Pulmonary artery endothelial cell (primary cell): ENCODE measurements around the gene KRTAP12-4. TPM values are rescaled to one million over a fixed set of nuclear protein-coding genes. Genes with fewer than 3 reads are reported as not detected.
"Not testable (repeated sequence)": the region's sequence is repeated elsewhere in the genome, so short reads cannot be mapped to it uniquely, and the experiment has no call there.

Source experiments
- DNase-seq: peaks from one replicate; pipeline ENCODE4 v3.0.0-alpha.2; 2011; ENCODE audit warnings: low read depth, low spot score
- total RNA-seq: library from RNA; depleted of rRNA; stranded (reverse); fragments of >200 nt; gene quantifications from 2 replicates; pipeline ENCODE4 v1.2.3, GENCODE V29; 2014

KRTAP12-4 gene
- total RNA-seq, 1 donor from 2014 or later, result not detected

DNA sequence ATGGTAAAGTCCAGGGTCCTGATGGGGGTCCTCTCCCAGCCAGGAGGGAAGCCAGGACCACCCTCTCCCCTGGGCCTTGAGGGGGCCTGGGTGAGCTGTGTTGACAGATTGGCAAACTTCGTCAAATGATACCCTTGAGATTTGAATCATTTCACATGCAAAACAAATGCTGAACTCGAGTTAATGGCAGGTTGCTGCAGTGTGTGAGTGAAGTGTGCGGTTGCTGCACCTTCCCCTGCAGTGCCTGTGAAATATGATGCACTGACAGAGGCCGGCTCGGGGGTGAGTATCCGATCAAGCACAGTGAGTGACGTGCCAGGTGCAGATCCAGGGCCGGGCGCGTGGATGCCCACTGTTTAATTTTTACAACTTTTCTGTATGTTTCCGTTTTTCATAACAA is 33.2 kb upstream of the KRTAP12-4 start:
- DNase-seq, result no peak

DNA sequence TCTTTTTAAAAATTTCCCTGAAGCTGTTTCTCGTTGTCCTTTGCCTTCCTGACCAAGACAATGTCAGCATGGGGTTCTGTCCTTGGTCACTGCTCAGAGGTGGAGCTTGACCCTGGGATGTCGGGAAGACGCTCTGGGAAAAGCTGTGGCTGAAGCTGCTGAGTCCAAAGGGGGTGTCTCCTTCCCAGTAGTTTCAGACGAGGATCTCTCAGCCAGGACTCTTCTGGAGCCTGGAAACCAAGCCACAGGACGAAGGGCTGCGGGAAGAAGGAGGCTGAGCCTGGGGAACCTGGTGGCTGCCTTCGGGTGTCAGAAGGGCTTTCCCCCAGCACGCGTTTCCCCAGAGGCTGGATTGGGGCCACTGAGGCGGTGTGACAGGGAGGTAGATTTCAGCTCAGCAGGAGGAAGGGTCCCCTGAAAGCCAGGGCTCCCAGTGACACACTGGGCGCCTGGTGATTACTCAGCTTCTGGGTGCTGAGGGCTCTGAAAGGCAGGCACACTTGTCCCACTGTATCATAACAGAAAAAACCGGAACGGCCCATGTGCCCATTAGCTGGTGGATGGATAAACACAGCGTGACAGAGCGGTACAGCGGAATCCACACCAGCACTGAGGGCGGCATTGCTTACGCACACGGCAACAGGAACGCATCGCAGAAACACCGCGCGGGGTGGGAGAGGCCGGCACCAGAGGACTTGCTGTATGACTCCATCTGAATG is 32.5 kb upstream of the KRTAP12-4 start:
- DNase-seq, result no peak

- DNase-seq, result no peak
Measured at GRCh38 chr21:44686000-44686781, 31.7 kb upstream of the KRTAP12-4 start.

GRCh38 chr21:44685050-44685449 is 30.6 kb upstream of the KRTAP12-4 start:
- not testable (repeated sequence) for DNase-seq

DNA sequence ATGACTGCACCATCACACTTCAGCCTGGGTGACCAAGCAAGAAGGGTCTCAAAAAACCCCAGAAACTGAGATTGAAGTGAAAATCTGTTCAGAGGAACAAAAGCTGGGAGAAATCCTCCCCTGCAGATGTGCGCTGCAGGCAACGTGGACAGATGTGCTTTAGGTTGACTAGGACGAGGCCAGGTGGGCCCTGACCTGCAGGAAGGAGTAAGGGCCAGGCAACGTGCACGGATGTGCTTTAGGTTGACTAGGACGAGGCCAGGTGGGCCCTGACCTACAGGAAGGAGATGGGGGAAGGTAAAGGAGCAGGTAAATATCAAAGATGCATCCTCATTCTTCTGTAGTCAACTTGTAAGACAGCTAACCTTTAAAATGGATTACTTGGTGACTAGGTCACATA is 30.0 kb upstream of the KRTAP12-4 start:
- DNase-seq, result no peak

- no peak for DNase-seq
Measured at GRCh38 chr21:44684077-44684476, 29.6 kb upstream of the KRTAP12-4 start.

DNA sequence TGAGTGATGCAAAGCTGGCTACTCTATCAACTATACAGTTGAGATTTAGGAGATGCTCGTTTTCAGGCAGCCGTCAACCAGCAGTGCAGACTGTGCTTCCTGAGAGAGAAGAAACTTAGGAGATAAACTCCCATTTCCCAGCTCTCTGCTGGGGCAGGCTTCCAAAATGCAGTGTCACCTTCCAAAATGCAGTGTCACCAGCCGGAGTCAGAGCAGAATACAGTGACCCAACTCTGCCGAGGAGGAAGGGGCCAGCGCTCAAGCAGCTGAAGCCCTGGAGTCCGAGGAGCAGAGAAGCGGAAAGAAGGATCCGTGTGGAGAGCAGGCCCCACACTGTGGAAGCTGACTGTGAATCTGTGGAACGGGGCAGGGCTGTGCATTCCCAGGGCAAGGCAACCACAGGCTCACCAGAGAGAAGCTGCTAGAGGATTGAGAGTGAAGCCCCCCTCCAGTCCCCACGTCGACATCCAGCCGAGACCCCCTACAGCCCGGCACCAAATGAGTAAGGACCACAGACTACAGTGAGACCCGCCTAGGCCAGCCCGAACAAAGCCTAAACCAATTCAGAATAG is 28.2 kb upstream of the KRTAP12-4 start:
- DNase-seq, result no peak

- DNase-seq, result no peak
Measured at GRCh38 chr21:44681861-44682579, 27.6 kb upstream of the KRTAP12-4 start, which contains the start of gene KRTAP12-1. TSS of gene KRTAP12-1 (minus strand) at chr21:44682163. CDS start at chr21:44682123, 40 bp downstream.

- DNase-seq, result no peak
Measured at GRCh38 chr21:44681152-44681551, 26.7 kb upstream of the KRTAP12-4 start.

DNA sequence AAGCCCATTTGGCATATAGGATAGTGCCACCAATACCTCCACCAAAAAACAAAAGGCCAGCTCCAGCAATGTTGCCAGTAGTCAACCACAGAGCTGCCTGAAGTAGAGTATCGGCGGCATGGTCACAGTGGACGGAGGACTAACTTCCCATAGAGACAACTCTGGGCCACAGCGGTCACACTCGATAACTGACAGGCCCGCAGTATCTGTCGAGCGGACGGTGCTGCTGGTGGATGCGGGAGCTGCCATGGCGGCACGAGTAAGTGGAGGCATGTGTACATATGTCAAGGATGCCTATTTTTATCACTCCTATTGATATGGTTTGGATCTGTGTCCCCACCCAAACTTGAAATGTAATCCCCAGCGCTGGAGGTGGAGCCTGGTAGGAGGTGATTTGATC is 23.4 kb upstream of the KRTAP12-4 start:
- no peak for DNase-seq

- no peak for DNase-seq
Measured at GRCh38 chr21:44671911-44672310, 17.5 kb upstream of the KRTAP12-4 start.

DNA sequence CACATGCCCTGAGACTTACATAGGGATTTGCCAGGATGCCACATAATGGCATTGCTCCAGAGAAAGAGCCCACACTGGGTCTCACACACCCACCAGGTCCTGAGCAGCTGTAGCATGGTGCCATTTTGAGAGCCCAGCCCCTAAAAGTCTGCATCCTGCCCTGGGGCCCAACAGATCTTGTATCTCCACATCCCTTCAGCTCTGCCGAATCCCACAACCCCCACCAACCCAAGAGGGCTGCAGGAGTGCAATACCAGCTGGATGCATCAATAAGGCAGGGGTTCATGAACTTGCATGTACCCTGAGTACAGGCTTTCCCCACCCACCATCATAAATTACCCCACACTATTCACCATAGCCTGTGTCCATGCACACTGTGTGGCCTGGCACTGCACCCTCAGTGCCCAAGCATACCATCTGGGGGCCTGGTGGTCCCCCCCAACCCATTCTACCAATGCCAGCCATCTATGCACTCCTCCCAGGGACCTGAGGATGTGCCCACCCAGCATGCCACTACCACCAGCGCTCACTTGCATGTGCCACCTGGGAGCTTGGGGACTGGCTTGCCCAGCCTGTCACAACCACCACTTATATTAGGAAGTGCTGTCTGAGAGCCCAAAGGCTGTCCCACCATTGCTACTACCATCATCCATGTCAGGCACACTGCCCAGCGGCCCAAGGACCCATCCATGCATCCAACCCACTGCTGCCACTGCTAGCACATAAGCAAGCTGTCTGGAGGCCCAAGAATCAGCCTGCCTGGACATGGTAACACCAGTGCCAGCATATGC is 16.4 kb upstream of the KRTAP12-4 start:
- no peak for DNase-seq

DNA sequence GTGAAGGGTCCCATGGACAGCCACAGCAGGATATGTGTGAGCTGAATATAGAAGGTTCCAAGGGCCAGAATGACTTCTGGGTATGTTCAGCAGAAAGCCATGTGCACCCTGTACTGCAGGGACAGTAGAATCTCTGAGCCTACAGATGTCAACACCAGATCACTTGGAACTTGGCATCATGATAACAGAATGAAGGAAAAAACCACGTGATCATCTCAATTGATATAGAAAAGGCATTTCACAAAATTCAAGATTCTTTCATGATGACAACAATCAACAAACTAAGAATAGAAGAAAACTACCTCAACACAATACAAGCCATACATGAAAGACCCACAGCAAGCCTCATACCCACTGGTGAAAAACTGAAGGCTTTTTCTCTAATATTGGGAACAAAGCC is 13.2 kb upstream of the KRTAP12-4 start:
- no peak for DNase-seq

GRCh38 chr21:44666401-44667320 is 12.2 kb upstream of the KRTAP12-4 start, which contains the start of gene KRTAP12-2:
TSS of gene KRTAP12-2 (minus strand) at chr21:44666927. CDS start at chr21:44666886, 41 bp downstream.
- DNase-seq, result no peak

DNA sequence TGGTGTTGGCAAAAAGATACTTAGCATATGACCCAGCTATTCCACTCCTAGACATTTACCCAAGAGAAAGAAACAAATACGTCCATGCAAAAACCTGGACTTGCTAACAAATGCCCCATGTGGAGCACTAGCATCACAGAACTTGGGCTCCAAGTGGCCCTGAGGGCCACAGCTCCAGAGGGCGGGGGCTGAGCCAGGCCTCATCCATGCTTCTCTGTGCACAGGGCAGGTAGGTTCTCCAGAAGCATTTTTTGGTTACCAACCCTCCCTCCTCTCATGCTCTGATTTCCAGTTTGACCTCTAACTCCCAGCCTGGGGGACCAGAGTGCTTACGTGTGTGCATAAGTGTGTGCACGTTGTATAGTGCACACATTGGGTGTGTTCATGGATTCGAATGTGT is 10.2 kb upstream of the KRTAP12-4 start:
- DNase-seq, result no peak

GRCh38 chr21:44661567-44661966 is 7.1 kb upstream of the KRTAP12-4 start:
- not testable (repeated sequence) for DNase-seq

DNA sequence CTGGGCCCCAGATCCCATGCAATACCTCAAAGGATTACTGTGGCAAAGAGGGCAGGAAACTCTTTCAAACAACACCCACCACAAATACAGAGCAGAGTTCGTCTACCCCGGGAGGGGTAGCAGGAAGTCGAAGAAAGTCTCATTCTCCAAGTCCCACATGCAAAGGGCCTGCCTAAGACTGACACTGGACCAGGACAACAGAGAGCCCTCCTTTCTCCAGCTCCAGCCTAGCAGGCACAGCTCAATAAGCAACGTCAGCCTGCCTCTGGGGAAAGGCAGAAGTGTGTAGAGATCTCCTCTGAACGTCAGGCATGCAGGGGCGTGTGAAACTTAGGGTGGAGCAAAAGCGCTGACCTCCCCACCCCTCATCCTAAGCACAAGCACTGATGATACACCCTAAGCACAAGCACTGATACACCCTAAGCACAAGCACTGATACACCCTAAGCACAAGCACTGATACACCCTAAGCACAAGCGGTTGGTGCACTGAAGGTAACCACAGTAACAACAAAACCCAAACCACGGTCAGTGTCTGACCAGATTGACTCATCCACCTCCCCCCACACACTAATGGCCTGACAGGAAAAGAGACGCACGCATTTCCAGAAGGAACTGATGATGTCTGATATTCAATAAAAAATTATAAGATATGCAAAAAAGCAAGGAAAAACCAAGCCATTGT is 4.6 kb upstream of the KRTAP12-4 start:
- no peak for DNase-seq

DNA sequence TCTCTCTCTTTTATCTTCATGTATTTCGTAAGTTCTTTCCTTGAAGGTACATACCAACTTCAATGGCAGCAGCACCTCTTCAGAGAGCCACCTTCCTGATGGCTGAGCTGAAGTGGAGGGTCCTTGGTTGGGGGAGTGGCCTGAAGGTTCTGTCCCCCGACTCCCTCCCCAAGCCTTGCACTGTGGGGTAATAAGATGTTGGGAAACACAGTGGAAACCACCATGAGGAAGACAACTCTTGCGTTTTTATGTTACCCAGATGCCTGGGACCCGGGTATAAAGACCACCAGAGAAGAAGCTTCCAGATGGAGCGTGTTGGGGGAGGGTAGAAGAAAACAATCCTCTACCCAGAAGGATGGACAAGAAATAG is 4.1 kb upstream of the KRTAP12-4 start:
- DNase-seq, result no peak
